ENCODE data around the gene MYMX.

DNA sequence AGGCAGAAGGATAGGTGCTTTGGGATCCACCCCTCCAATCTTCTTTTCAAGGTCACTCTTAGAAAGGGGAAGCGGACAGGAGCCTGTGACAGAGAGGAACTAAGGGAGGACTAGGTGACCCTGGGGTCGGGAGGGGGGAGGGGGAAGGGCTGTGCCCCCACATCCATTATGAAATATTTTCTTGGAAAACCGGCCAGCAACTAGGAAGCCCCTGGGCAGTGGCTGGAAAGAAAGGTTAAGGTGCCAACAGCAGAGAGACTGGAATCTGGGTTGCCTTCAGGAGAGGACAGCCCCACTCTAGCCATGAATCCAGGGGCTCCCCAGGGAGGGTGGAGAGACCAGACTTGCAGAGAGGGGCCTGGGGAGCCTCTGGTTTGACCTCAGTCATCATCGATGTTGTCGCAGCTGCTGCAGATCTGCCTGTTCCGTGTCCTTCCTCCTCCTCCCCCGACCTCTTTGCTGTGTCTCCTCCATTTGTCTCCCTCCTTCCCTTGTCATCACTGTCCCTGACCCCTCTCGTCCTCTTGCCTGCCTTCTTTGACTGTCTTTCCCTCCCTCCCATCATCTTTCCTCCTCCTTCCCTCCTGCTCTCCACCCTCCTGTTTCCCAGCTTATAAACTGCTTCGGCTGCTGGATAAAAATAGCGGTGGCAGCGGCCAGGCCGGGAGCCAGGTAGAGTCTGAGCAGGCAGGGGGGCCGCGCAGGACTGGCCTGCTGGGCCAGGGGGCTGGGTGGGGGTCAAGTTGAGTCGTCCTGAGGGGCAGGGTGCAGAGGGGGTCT lies 9.8 kb downstream of the MYMX start:
- TF ChIP-seq, protein P1, sequence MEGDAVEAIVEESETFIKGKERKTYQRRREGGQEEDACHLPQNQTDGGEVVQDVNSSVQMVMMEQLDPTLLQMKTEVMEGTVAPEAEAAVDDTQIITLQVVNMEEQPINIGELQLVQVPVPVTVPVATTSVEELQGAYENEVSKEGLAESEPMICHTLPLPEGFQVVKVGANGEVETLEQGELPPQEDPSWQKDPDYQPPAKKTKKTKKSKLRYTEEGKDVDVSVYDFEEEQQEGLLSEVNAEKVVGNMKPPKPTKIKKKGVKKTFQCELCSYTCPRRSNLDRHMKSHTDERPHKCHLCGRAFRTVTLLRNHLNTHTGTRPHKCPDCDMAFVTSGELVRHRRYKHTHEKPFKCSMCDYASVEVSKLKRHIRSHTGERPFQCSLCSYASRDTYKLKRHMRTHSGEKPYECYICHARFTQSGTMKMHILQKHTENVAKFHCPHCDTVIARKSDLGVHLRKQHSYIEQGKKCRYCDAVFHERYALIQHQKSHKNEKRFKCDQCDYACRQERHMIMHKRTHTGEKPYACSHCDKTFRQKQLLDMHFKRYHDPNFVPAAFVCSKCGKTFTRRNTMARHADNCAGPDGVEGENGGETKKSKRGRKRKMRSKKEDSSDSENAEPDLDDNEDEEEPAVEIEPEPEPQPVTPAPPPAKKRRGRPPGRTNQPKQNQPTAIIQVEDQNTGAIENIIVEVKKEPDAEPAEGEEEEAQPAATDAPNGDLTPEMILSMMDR (conservative IDR thresholded peaks at IDR 0.05; ENCODE audit: low read depth, low read length): no peak
- TF ChIP-seq, protein P2, sequence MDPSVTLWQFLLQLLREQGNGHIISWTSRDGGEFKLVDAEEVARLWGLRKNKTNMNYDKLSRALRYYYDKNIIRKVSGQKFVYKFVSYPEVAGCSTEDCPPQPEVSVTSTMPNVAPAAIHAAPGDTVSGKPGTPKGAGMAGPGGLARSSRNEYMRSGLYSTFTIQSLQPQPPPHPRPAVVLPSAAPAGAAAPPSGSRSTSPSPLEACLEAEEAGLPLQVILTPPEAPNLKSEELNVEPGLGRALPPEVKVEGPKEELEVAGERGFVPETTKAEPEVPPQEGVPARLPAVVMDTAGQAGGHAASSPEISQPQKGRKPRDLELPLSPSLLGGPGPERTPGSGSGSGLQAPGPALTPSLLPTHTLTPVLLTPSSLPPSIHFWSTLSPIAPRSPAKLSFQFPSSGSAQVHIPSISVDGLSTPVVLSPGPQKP (IDR thresholded peaks at IDR 0.05; ENCODE audit: borderline replicate concordance, low read depth, low read length): no peak
- TF ChIP-seq MAFK (IDR thresholded peaks at IDR 0.05; ENCODE audit: low read depth, low read length) (no peak), RFX5 (IDR thresholded peaks at IDR 0.05; ENCODE audit: low read depth, low read length) (no peak), FOS (IDR thresholded peaks at IDR 0.05; ENCODE audit: low read depth, low read length) (no peak), CHD1 (IDR thresholded peaks at IDR 0.05; ENCODE audit: low read depth, low read length) (no peak)

Measured in IMR-90 (cell line).